GM15510 (cell line): ENCODE measurements around the gene SLC24A4.

Experiments used
- POLR2A ChIP-seq: IDR thresholded peaks from 3 replicates; pipeline ENCODE4 v1.6.1; 2011; ENCODE audit warnings: borderline replicate concordance; ENCODE audit not compliant: insufficient read length; ENCODE audit errors: extremely low read depth

The SLC24A4 gene

DNA sequence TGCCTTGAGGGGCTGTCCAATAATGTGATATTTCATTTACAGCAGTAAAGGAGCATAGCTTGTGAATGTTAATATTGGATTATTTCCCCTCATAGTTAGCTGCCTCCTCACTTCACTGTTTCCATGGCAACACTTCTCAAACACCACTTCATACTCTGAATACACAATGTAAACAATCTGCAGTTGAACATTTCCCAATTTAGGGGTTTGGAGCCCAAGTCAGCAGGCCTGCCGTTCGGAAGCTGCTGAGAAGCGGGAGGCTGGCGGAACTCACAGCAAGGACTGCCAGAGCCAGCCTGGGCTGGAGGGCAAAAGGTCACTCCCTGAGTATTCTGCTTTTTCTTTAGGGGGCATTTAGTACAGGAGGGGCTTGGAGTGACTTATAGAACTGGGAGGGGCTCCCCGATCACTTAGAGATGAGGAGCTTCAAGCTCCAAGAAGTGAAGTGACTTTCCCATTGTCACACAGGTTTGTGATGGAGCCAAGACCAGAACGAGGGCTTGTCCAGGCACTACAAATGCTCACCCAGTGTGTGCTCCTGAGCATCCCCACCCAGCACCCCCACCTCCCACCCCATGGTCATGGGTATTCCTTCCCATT is 12.1 kb upstream of the SLC24A4 start:
- no peak for TF ChIP-seq POLR2A

DNA sequence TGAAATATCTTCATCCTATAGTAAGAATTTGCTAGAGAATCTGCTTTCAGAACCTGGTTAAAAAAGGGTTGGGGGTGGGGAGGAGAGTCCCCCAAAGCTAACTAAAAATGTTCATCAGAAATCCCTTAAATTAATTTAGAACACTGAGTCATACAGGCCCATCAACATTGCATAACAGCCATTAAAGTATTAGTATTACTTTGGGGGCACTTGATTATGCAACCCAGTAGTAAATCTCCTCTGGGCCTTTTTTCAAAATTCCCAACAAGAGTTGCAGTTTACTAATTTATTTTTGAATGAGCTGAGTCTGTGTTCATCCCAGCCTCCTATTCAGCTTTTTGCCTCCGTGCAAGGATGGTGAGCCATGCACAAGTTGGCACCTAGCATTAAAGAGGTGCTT is 8.8 kb upstream of the SLC24A4 start:
- no peak for TF ChIP-seq POLR2A

DNA sequence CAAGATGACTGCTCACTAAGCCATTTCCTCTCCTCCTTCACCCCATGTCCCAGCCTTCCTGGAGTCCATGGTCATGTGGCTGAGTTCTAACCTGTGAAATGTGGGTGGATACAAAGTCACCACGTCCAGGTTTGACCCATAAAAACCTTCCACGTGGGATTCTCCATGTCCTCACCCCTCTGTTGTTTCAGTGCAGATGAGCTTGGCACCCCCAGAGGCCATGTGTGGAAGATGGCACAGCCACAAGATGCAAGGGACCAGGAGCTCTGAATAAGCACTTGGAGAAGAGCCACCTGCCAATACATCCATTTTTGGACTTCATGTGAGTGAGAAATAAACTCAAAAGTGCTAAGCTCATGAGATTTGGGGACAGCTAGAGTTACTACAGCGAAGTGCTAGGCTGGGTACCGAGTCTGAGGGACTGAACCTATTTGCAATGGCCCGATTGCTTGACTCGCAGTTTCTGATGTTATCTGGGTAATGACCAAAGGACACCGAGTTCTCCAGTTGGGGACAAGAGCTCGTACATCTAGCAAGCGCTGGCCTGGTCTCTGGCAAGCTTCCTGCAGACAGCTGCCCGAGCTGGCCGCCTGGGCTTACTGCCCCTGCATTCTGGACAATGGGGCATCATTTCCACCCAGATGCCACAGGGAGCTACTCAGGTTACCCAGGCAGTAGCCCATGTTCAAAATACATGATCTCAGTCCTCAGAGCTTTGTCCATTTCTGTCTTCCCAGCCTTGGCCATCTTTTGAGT is 7.7 kb upstream of the SLC24A4 start:
- TF ChIP-seq POLR2A: no peak

DNA sequence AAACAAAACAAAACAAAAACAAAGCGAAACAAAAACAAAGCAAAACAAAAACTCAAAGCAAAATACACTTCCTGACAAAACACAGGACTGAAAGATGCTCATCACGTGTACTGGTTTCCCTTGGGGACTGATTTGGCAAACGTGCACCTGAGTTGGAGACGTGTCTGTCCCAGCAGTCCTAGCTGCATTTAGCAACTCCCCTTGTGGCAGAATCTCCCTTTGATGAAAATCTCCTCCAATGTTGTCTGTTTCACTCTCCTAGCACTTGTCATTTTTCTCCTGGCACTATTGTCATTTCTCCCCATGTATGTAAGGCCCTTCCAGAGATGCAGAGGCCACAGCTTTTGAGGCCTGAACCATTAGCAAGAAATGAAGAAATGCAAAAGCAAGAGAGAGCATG is 6.8 kb upstream of the SLC24A4 start:
- TF ChIP-seq POLR2A: no peak

DNA sequence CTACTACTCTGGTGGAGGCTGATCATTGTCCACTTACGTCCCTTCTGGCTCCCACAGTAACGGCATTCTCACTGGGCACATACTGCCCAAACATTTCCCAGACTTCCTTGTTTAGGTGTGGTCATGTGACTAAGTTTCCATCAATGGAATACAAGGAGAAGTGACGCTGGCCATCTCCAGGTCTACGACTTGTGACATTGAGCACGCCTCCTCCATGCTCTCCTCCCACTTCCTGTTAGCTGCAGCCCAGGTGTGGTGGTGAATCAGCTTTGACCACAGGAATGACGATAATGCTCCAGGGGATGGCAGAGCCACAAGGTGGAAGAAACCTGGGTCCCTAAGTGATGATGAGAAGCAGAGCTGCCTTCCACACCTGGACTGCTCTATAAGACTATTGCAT is 6.0 kb upstream of the SLC24A4 start:
- no peak for TF ChIP-seq POLR2A

DNA sequence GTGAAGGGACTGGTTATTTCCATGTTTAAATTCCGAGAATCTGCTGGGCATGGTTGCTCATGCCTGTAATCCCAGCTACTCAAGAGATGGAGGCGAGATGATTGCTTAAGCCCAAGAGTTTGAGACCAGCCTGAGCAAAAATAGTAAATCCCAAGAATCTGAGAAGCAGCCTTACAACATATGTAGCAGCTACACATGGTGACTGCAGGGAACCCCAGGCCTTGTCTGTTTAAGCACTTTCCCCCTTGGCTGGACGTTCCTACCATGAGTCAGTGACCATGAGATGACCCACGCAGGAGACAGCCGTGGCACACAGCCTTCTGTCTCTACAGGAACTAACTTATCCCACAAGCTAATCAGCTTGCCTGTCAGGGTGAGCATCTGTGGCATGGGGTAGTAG is 5.5 kb upstream of the SLC24A4 start:
- no peak for TF ChIP-seq POLR2A

DNA sequence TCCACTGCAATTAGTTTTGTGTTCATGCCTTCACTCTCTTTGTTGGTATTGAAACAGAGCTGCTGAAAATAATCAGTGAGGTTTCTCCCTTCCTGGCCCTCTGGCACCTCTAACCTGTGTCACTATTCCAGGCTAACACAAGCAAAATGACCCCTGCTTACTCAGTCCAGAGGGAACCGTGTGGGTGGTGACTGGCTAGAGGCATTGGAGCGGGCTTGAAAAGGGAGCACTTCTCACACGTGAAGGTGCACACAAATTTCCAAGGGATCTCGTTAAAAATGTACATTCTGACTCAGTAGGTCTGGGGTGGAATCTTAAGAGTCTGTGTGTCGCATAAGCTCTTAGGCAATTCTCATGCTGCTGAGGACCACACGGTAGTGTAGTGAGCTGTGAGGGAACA is 1.3 kb upstream of the SLC24A4 start:
- TF ChIP-seq POLR2A: no peak

DNA sequence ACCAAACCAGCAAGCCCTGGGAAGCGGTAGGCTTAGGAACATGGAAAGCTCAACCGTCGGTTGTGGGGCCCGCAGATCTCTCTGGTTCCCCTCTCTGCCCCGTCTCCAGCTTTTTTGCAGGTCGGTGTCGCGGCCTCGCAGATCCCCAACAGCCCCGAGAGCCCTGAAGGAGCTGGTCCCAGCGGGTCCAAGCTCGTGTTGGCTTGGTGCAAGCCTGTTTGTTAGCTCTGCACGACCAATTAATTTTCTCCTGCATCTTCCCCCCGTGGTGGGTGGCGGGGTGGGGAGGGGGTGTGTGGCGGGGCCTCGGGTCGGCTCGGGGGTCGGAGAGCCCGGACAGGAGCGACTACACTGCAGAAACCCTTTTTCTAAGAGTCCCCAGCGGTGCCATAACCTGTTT is 449 bp upstream of the SLC24A4 start:
- TF ChIP-seq POLR2A: no peak

DNA sequence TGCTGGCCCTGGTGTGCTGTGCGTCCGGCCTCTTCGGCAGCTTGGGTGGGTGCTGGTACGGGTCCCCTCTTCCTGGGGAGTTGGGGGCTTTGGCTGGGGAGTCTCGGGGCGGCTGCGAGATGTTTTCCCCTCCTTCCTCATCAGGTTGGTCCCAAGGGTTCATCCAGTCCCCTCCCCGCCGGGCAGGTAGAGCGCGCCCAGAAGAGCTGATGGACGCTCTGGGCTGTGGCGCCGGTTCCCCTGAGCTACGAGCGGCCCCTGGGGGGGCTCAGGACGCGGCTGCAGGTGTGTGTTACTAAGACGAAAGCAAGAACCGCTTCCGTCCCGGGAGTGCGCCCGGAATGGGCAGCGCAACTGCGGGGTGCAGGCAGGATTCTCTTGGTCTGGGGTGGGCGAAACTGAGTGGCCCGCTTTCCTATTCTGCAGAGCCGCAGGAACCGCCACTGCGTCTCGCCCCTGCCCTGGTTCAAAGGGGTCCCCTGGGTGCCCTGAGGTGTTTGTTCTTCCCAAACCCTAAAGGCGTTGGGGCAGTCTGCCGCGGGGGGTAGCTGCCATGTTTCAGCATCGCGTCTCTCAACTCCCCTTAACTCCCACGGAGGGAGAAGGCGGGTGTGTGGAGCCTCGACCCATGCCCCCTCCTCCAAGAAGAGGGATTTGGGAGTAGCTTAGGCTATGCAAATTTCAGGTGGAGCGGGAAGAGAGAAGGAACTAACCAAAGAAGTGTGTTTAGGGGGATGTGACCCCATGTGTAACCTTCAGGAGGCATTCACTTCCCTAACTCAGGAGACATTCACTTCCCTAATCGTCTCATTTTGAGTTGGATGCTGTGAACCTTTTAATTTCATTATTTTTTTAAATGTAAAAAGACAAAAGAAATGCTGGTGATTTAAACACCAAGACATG is 1.2 kb downstream of the SLC24A4 start:
- TF ChIP-seq POLR2A: no peak

DNA sequence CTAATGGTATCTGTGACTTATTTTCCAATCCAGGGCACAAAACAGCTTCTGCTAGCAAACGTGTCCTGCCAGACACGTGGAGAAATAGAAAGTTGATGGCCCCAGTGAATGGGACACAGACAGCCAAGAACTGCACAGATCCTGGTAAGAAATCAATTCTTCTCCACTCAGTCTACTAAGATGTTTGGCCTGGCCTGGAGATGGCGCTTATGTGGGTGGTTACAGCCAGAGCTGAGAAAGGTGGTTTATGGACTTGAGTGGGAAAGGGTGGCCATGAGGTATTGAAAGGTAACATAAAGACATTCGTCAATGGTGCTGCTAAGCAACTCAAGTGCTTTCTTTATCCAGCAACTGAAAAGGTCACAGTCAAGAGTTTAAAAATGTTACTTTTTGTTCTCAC is 2.9 kb downstream of the SLC24A4 start:
- TF ChIP-seq POLR2A: no peak

DNA sequence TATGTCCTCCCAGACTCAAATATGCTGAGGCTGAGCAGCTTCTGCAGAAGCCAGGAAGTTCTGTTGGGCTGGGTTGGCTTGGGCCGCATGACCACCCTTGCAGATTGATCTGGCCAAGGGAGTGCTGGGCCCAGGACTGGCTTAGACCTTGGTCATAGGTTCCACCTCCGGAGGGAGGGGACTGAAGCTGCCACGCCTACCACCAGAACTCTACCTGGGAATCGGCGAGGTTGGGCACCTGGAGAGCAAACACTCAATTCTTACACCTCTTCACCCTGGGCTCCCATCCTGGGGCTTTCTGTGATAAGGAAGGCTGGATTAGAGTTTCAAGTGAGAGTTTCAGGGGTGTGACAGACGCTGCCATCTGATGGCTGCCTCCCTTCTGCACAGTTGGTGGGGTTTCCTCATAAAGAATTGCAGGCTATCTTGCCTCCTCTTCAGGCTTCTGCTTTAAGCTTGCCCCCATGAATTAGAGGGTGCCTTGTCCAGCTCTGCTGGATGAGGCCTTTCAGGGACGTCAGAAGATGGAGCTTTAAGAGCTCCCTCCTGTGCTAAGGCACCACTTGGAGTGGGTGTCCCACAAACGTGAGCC is 5.8 kb downstream of the SLC24A4 start:
- no peak for TF ChIP-seq POLR2A

DNA sequence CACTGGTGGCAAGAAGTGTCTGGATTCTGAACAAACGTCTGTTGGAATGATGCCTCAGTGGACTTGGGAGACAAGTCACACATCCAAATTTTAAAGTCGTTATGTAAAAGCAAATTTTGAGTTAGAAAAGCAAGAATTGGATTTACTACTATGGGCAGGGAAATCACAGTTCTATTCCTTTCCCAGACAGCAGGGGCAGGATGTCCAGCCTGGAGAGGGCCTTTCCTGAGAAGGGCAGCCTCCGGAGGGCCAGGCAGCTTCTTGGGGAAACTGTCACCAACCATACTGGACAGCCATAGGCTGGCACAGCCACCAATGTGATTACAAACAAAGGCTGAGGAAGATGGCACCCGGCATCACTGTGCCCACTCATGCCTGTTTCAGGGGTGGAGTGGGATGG is 11.1 kb downstream of the SLC24A4 start:
- TF ChIP-seq POLR2A: no peak

DNA sequence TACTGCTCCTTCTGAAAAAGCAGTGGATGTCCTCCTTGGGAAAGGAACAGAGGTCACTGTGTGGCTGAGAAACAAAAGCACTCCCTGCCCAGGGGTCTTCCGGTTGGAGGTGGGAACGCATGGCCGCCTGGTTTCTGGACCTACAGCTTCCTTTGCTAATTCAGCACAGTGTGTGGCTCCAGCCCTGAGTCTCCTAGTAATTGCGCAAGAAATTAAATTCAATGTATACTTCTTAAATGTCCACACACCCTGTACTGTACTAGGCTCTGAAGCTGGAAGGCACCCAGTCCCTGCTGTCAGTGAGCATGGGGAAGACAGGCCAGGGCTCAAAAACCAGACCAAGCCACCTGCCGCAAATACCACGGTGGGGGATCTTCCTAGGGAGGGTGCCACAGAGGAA is 13.4 kb downstream of the SLC24A4 start:
- no peak for TF ChIP-seq POLR2A

DNA sequence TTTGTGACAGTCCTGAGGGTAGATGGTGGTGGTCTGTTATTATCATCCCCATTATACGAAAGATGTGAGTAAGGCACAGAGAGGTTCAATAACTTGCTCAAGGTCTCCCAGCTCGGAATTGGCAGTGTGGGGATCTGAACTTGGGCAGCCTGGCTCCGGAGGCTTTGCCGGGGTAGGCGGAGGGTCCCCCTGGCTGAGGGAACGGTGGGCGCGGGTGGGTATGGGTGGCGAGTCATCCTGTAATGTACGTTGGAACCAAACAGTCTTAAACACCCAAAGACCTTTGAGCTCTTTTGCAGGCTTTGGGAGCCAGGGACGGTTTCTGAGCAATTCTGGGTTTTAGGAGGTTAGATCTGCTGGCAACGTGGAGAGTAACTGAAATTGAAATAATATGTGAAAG is 16.5 kb downstream of the SLC24A4 start:
- no peak for TF ChIP-seq POLR2A

DNA sequence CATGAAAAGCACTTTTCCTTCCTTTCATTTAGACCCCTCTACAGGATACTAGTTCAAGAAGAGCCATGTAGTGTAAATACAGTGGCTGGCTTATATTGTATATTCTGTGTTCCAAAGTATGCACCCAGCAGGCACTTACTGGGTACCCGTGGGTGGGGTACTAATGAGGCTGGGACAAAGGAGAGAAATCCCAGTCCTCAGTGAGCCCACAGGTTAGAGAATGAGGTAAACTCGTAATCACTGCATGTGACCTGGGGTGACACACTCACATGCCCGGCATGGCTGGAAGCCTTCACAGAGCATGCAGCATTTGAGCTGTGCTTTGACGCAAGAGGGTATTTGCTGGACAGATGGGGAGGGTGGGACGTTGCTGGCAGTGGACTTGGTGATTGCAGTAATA is 17.1 kb downstream of the SLC24A4 start:
- no peak for TF ChIP-seq POLR2A
